Activated naive CD8-positive, alpha-beta T cell (primary cell): ENCODE measurements around the gene CDYL2.
"Not testable (repeated sequence)": the region's sequence is repeated elsewhere in the genome, so short reads cannot be mapped to it uniquely, and the experiment has no call there.

Source experiments
- H3K27ac Mint-ChIP-seq: one replicate; pipeline ENCODE4 v1.8.0; 2021; ENCODE audit warnings: mixed read lengths
- H3K27me3 Mint-ChIP-seq: one replicate; pipeline ENCODE4 v1.8.0; 2021; ENCODE audit warnings: mixed read lengths
- H3K36me3 Mint-ChIP-seq: one replicate; pipeline ENCODE4 v1.8.0; 2021; ENCODE audit warnings: mixed read lengths
- H3K4me1 Mint-ChIP-seq: one replicate; pipeline ENCODE4 v1.8.0; 2021; ENCODE audit warnings: low read depth, mixed read lengths
- H3K4me3 Mint-ChIP-seq: one replicate; pipeline ENCODE4 v1.8.0; 2021; ENCODE audit warnings: mild to moderate bottlenecking, mixed read lengths
- H3K9me3 Mint-ChIP-seq: one replicate; pipeline ENCODE4 v1.8.0; 2021; ENCODE audit warnings: low read depth, mixed read lengths

The CDYL2 gene

GRCh38 chr16:80669673-80670072 lies 134.7 kb downstream of the CDYL2 start:
- H3K36me3 Mint-ChIP-seq, result peaks cover 5% of the 10 kb centered on the region
- peaks cover 11% of the 10 kb centered on the region for H3K4me1 Mint-ChIP-seq
- no peak overlapping the region for H3K4me3 Mint-ChIP-seq
- H3K27ac Mint-ChIP-seq, result no peak overlapping the region
- no peaks in the 10 kb centered on the region for H3K27me3 Mint-ChIP-seq
- H3K9me3 Mint-ChIP-seq, result no peaks in the 10 kb centered on the region

DNA sequence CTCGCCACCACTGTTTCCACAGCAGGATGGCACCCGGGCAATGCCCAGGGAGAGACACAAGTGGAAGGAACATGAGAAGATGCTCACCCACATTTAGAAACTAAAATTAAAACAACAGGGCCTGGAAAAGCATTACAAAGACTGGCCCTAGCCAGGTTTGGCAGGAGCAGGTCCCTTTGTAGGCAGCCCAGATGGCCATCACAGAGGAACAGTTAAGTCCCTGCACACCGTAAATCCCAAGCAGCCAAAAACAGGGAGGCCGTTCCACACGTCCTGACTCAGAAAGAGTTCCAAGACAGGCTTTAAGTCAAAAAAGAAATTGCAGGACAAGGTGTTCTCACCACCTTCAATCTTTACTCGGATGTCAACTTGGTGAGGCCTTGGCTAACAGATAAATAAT lies 136.5 kb downstream of the CDYL2 start:
- H3K36me3 Mint-ChIP-seq, result peaks cover 3% of the 10 kb centered on the region
- no peaks in the 10 kb centered on the region for H3K27me3 Mint-ChIP-seq
- peaks cover 11% of the 10 kb centered on the region for H3K4me1 Mint-ChIP-seq
- H3K27ac Mint-ChIP-seq, result no peak overlapping the region
- no peaks in the 10 kb centered on the region for H3K9me3 Mint-ChIP-seq
- no peak overlapping the region for H3K4me3 Mint-ChIP-seq

GRCh38 chr16:80667251-80667560 lies 137.2 kb downstream of the CDYL2 start:
- Mint-ChIP-seq H3K4me1 (peaks cover 11% of the 10 kb centered on the region), H3K27ac (no peak overlapping the region), H3K9me3 (no peaks in the 10 kb centered on the region), H3K36me3 (peaks cover 3% of the 10 kb centered on the region), H3K27me3 (no peaks in the 10 kb centered on the region), H3K4me3 (no peak overlapping the region)

GRCh38 chr16:80666378-80667250 lies 137.8 kb downstream of the CDYL2 start:
- no peaks in the 10 kb centered on the region for H3K27me3 Mint-ChIP-seq
- H3K9me3 Mint-ChIP-seq, result no peaks in the 10 kb centered on the region
- no peak overlapping the region for H3K27ac Mint-ChIP-seq
- H3K36me3 Mint-ChIP-seq, result peaks cover 3% of the 10 kb centered on the region
- H3K4me3 Mint-ChIP-seq, result no peak overlapping the region
- H3K4me1 Mint-ChIP-seq, result peaks cover 11% of the 10 kb centered on the region

- Mint-ChIP-seq H3K9me3 (peaks cover 3% of the 10 kb centered on the region), H3K27ac (no peak overlapping the region), H3K4me3 (no peak overlapping the region), H3K27me3 (no peaks in the 10 kb centered on the region), H3K36me3 (peaks cover 3% of the 10 kb centered on the region), H3K4me1 (peaks cover 8% of the 10 kb centered on the region)
Observed at GRCh38 chr16:80665356-80665755, 139.0 kb downstream of the CDYL2 start.

GRCh38 chr16:80664786-80665185 lies 139.6 kb downstream of the CDYL2 start:
- Mint-ChIP-seq H3K9me3 (peaks cover 8% of the 10 kb centered on the region), H3K27me3 (no peaks in the 10 kb centered on the region), H3K4me3 (no peak overlapping the region), H3K4me1 (peaks cover 2% of the 10 kb centered on the region), H3K27ac (no peak overlapping the region), H3K36me3 (peaks cover under 1% of the 10 kb centered on the region)

GRCh38 chr16:80664226-80664625 lies 140.2 kb downstream of the CDYL2 start:
- H3K4me1 Mint-ChIP-seq, result peaks cover under 1% of the 10 kb centered on the region
- H3K27ac Mint-ChIP-seq, result no peak overlapping the region
- H3K36me3 Mint-ChIP-seq, result no peaks in the 10 kb centered on the region
- H3K9me3 Mint-ChIP-seq, result peaks cover 8% of the 10 kb centered on the region
- no peak overlapping the region for H3K4me3 Mint-ChIP-seq
- no peaks in the 10 kb centered on the region for H3K27me3 Mint-ChIP-seq

- no peaks in the 10 kb centered on the region for H3K4me1 Mint-ChIP-seq
- no peak overlapping the region for H3K27ac Mint-ChIP-seq
- no peaks in the 10 kb centered on the region for H3K27me3 Mint-ChIP-seq
- no peak overlapping the region for H3K4me3 Mint-ChIP-seq
- H3K36me3 Mint-ChIP-seq, result peaks cover 3% of the 10 kb centered on the region
- peaks cover 13% of the 10 kb centered on the region for H3K9me3 Mint-ChIP-seq
Observed at GRCh38 chr16:80663078-80663477, 141.3 kb downstream of the CDYL2 start.

DNA sequence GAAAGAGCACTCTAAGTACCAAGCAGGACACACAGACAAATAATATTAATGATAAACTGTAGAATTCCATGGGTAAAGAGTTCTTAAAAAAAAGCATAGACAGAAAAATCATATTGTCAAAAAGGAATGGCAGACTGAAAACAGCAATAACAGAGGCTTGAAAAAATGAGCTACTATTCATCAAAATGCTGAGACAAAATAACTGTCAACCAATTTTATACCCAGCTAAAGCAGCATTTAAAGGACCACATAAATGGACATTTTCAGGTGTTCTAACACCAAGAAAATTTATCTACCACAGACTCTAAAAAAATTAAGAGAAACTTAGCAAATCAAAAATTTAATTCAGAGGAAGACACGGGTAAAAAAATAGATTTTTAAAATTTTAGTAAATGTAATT lies 144.5 kb downstream of the CDYL2 start:
- peaks cover 17% of the 10 kb centered on the region for H3K4me1 Mint-ChIP-seq
- H3K27me3 Mint-ChIP-seq, result no peaks in the 10 kb centered on the region
- H3K27ac Mint-ChIP-seq, result no peak overlapping the region
- no peak overlapping the region for H3K4me3 Mint-ChIP-seq
- peaks cover 13% of the 10 kb centered on the region for H3K9me3 Mint-ChIP-seq
- H3K36me3 Mint-ChIP-seq, result peaks cover 3% of the 10 kb centered on the region

DNA sequence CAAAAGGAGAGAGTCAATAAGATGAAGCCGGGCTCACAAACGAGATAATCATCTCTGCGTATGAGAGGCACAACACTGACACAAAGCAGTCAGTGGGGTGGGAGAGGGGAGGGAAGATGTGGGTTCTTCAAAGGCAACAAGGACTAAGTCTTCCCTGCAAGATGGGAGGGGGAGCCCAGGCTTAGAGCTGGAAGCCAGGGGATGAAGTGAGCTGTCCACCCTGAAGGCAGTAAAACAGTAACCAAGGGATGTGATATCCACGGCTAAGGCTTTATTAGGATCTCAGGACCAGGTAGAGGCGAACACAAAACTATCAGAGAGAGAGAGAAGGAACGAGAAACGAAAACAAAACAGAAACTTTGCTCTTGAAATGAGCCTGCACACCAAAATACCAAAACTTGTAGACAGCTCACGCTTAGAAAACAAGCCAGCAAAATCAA lies 147.7 kb downstream of the CDYL2 start:
- H3K9me3 Mint-ChIP-seq, result peaks cover 13% of the 10 kb centered on the region
- peak overlapping the region; percentile 85 for H3K27ac Mint-ChIP-seq
- peak overlapping the region; percentile 74 for H3K4me3 Mint-ChIP-seq
- peaks cover 17% of the 10 kb centered on the region for H3K4me1 Mint-ChIP-seq
- H3K36me3 Mint-ChIP-seq, result peaks cover 3% of the 10 kb centered on the region
- no peaks in the 10 kb centered on the region for H3K27me3 Mint-ChIP-seq

DNA sequence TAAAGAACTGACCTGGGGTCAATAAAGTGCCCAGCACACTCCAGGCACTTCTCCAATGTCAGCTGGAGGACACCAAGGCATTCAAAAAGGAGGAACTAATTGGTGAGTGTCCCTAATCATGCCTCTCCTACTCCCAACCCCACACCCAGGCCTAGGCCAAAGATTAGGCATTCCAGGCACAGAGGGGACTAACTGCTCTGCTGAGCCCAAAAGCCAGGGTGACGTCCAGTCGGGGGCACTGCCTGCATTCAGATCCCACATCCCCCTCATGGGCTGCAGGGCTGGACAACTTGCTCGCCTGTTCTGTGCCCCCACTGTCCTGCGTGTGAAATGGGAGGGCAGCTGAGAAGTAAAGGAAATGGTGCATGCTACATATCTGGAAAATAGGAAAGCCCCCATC lies 148.2 kb downstream of the CDYL2 start:
- peaks cover 3% of the 10 kb centered on the region for H3K36me3 Mint-ChIP-seq
- H3K27me3 Mint-ChIP-seq, result no peaks in the 10 kb centered on the region
- H3K4me3 Mint-ChIP-seq, result peak overlapping the region; percentile 74
- H3K9me3 Mint-ChIP-seq, result peaks cover 13% of the 10 kb centered on the region
- H3K27ac Mint-ChIP-seq, result peak overlapping the region; percentile 85
- peaks cover 17% of the 10 kb centered on the region for H3K4me1 Mint-ChIP-seq

- Mint-ChIP-seq H3K9me3 (peaks cover 13% of the 10 kb centered on the region), H3K4me3 (no peak overlapping the region), H3K27me3 (no peaks in the 10 kb centered on the region), H3K4me1 (peaks cover 17% of the 10 kb centered on the region), H3K36me3 (peaks cover 3% of the 10 kb centered on the region), H3K27ac (no peak overlapping the region)
Observed at GRCh38 chr16:80655751-80656150, 148.6 kb downstream of the CDYL2 start.

DNA sequence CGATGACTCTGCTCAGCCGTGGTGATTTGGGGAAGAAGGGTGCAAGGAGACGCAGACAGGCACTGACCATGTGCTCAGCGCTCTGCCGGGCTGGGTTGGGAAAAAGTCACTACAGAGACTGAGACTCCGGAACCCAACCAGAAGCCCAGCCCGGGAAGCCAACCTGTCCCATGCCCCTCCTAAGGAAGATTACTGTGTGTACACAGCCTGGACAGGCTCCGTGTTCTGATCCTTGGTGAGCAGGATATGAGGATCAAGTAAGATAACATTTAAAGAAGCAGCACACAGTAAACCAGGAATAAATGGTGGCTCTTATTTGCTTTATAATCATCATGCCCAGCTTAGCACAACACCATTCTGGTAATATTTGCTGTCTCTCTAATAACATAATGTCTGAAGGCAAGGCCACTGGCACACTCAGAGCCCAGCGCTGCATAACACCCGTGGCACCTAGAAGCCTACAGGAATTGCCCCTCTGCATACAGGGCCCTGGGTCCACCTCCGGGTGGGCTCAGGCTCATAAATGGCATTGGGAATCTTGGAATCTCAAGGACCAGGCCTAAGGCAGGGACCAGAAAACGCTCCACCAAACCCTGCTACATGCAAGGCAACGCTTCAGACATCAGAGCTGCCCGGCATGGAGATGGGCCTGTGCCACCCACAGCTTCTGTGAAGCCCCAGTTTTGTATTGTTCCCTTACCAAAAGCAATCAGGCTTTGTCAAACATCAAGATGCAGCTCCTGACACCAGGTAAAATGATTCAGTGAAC lies 150.1 kb downstream of the CDYL2 start:
- no peak overlapping the region for H3K4me3 Mint-ChIP-seq
- H3K27ac Mint-ChIP-seq, result no peak overlapping the region
- H3K4me1 Mint-ChIP-seq, result peaks cover 26% of the 10 kb centered on the region
- peaks cover 3% of the 10 kb centered on the region for H3K36me3 Mint-ChIP-seq
- H3K9me3 Mint-ChIP-seq, result peaks cover 4% of the 10 kb centered on the region
- no peaks in the 10 kb centered on the region for H3K27me3 Mint-ChIP-seq

GRCh38 chr16:80652441-80652840 lies 152.0 kb downstream of the CDYL2 start:
- Mint-ChIP-seq H3K27me3 (no peaks in the 10 kb centered on the region), H3K27ac (no peak overlapping the region), H3K9me3 (peaks cover 8% of the 10 kb centered on the region), H3K36me3 (peaks cover 2% of the 10 kb centered on the region), H3K4me1 (peaks cover 25% of the 10 kb centered on the region), H3K4me3 (no peak overlapping the region)

DNA sequence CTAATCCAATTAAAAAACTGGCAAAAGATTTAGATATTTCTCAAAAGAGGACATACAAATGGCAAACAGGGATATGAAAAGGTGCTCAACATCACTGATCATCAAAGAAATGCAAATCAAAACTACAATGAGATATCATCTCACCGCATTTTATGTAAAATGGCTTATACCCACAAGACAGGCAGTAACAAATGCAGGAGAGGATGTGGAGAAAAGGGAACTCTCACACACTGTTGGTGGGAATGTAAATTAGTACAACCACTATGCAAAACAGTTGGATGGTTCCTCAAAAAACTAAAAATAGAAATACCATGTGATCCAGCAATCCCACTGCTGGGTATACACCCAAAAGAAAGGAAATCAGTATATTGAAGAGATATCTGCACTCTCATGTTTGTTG lies 154.1 kb downstream of the CDYL2 start:
- H3K4me3 Mint-ChIP-seq, H3K36me3 Mint-ChIP-seq, H3K27me3 Mint-ChIP-seq, H3K27ac Mint-ChIP-seq, H3K4me1 Mint-ChIP-seq: not testable (repeated sequence)
- peaks cover 12% of the 10 kb centered on the region for H3K9me3 Mint-ChIP-seq
